ENCODE measurements around the gene CD6.

Gene CD6, protein sequence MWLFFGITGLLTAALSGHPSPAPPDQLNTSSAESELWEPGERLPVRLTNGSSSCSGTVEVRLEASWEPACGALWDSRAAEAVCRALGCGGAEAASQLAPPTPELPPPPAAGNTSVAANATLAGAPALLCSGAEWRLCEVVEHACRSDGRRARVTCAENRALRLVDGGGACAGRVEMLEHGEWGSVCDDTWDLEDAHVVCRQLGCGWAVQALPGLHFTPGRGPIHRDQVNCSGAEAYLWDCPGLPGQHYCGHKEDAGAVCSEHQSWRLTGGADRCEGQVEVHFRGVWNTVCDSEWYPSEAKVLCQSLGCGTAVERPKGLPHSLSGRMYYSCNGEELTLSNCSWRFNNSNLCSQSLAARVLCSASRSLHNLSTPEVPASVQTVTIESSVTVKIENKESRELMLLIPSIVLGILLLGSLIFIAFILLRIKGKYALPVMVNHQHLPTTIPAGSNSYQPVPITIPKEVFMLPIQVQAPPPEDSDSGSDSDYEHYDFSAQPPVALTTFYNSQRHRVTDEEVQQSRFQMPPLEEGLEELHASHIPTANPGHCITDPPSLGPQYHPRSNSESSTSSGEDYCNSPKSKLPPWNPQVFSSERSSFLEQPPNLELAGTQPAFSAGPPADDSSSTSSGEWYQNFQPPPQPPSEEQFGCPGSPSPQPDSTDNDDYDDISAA

GRCh38 chr11:60971520-60971919 lies at the start of gene CD6:
Gene CD6 (plus strand): TSS chr11:60971680. CDS start chr11:60971866, 186 bp downstream.
- DNase-seq, result peak; percentile 74

- no peak for DNase-seq
Measured at GRCh38 chr11:60921777-60922335, 49.6 kb upstream of the CD6 start.

DNA sequence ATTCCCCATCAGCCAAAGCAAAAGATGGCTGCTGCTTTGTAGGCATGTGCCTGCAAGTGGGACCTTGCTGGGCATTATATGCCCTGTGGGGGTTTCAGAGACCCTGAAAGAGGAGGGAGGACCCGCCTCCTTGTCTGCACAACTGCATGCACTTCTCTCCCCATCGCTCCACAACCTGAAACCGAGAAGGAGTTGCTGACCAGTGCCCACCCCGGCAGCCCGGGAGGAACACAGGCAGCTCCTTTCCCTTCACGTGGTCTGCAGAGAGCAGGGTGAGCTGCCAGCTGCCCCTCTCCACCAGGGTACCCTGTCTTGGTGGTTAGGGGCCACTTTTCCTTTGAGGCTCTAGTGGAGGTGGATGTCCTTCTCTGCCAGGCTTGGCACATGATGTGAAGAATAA lies 48.6 kb upstream of the CD6 start:
- no peak for DNase-seq

- DNase-seq, result no peak
Measured at GRCh38 chr11:60923326-60923725, 48.2 kb upstream of the CD6 start.

DNA sequence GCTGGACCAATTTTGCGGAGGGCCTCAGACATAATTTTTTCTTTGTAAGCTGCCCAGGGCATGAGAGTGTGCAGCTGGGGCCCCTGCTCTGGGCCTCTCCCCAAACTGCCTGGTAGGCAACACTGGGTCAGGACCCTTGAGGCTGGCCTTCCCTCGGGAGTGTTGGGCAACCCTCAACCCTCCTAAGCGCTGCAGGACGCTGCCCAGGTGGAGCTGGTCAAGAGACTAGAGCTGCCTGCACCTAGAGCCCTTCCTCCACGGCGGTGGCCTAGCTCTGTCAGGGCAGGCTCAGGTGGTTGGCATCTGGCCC lies 47.7 kb upstream of the CD6 start:
- no peak for DNase-seq

- DNase-seq, result no peak
Measured at GRCh38 chr11:60924110-60924905, 47.2 kb upstream of the CD6 start, which contains the start of gene TMEM132A. Gene TMEM132A (plus strand): TSS chr11:60924460. CDS start chr11:60924634, 174 bp downstream.

GRCh38 chr11:60924906-60925853 lies 46.3 kb upstream of the CD6 start:
- no peak for DNase-seq

- no peak for DNase-seq
Measured at GRCh38 chr11:60925868-60926267, 45.6 kb upstream of the CD6 start.

DNA sequence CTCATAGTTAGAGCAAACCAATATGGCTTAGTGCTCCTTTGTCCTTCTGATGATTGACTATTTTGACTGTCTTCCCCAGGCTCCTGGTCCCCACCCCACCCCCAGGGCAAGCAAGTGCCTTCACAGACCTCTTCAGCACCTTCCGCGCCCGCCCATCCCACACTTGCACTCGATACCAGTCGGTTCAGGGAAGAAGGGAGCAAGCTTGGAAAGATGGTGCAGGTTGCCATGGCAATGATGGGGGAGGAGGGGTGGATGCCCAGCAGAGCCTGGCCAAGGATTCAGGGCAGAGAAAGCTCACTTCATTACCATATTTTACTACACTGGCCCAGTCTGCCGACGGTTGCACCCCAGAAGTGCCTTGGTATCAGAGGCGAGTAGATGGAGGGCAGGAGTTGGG lies 45.0 kb upstream of the CD6 start:
- no peak for DNase-seq

- DNase-seq, result no peak
Measured at GRCh38 chr11:60927061-60927592, 44.4 kb upstream of the CD6 start.

- DNase-seq, result no peak
Measured at GRCh38 chr11:60927600-60927999, 43.9 kb upstream of the CD6 start.

DNA sequence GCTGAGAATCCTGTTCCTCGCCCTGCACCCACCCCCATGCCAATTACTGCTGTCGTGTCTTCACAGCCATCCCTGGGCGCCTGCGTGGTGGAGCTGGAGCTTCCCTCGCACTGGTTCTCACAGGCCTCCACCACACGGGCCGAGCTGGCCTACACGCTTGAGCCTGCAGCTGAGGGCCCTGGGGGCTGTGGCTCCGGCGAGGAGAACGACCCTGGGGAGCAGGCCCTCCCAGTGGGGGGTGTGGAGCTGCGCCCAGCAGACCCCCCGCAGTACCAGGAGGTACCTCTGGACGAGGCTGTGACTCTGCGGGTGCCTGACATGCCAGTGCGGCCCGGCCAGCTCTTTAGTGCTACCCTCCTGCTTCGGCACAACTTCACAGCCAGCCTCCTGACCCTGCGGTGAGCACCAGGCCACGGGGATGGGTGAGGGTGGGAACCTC lies 42.9 kb upstream of the CD6 start:
- no peak for DNase-seq

- DNase-seq, result no peak
Measured at GRCh38 chr11:60929764-60930163, 41.7 kb upstream of the CD6 start.

DNA sequence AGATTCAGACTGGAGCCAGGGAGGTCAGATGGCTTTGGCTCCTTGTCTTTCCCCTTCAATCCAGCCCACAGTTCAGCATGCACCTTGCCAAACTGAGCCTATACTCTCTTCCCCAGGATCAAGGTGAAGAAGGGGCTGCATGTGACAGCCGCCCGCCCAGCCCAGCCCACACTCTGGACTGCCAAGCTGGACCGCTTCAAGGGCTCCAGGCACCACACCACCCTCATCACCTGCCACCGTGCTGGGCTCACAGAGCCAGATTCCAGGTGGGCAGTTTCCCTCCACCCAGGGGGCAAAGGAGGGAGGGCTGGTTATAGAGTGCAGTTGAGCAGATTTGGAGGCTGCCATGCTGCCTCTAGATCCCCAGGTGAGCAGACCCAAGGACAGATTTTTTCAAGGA lies 41.1 kb upstream of the CD6 start:
- no peak for DNase-seq

GRCh38 chr11:60931917-60932316 lies 39.6 kb upstream of the CD6 start:
- DNase-seq, result no peak

- DNase-seq, result no peak
Measured at GRCh38 chr11:60932605-60933356, 38.7 kb upstream of the CD6 start.

DNA sequence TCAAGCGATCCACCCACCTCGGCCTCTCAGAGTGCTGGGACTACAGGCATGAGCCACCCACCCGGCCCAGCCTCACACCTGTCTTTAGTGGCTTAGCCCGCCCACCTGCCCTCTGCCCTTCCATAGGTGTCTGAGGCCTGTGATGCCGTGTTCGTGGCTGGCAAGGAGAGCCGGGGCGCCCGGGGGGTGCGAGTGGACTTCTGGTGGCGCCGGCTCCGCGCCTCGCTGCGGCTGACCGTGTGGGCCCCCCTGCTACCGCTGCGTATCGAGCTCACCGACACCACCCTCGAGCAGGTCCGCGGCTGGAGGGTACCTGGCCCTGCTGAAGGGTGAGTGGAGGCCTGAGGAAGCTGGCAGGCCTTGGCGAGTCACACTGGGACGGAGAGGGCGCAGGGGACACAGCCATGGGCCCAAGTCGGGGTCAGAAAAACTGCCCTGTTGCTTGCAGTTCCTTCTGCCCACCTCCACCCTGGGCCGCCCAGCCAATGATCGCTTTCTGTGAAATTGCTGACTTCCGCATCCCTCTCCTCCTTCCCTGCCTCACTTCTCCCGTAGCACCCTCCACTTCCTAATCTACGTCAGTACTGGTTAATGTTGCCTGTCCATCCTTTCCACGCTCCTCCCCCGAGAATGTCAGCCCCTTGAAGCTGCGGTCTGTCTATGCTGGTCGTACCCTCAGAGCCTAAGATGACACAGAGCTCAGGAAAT lies 37.9 kb upstream of the CD6 start:
- no peak for DNase-seq

- DNase-seq, result no peak
Measured at GRCh38 chr11:60934124-60934789, 37.2 kb upstream of the CD6 start.

DNA sequence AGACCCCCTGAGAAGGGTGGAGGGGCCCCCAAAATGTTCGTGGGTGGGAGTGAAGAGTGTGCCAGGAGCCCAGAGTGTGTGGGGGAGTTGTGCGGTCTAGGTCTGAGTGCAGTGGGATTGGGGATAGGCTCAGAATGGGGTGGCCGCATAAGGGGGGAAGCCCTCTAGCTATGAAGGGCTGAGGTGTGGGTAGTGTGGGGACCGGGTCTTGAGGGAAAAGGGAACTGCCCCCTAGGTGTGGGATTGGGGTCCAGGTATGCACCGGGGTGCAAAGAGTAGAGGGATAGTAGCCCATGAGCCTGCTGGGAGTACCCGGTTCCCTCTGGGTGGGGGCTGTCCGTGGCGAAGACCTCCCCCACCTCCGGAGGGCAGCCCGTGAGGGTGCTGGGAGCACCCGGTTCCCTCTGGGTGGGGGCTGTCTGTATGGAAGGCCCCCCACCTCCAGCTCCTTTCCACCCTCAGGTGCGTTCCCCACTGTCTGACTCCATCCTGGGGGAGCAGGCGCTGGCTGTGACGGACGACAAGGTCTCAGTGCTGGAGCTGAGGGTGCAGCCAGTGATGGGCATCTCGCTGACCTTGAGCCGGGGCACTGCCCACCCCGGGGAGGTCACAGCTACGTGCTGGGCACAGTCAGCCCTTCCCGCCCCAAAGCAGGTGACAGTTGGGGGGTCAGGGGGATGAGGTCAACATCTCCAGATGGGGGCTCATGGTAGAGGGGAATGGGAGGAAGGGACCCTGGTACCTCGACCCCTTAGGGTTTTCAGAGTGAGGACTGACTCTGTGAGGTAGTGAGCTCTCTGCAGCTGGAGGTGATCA lies 36.5 kb upstream of the CD6 start:
- DNase-seq, result no peak
